Sigmoid colon (tissue), 7 donors: ENCODE measurements around the gene WDR81. TPM values are rescaled to one million over a fixed set of nuclear protein-coding genes. Genes with fewer than 3 reads are reported as not detected.
A peak's percentile ranks its signal among the peaks of the same experiment; 100 is the strongest.

Source experiments
- DNase-seq: peaks from one replicate; pipeline ENCODE4 v3.0.0-alpha.2; 2019
- H3K27ac ChIP-seq, 4 donors: fragments of 200-600 bp; sonication (generic); one replicate each; pipeline ENCODE4 v1.5.1; 2016 to 2019; ENCODE audit warnings: mild to moderate bottlenecking in 1 of 4
- H3K27me3 ChIP-seq, 3 donors: fragments of 200-600 bp; sonication (generic); one replicate each; pipeline ENCODE4 v1.5.1; 2019; ENCODE audit warnings: mild to moderate bottlenecking in 1 of 3
- H3K36me3 ChIP-seq, 4 donors: fragments of 200-600 bp; sonication (generic); one replicate each; pipeline ENCODE4 v1.5.1; 2016 to 2019
- H3K4me1 ChIP-seq, 4 donors: fragments of 200-600 bp; sonication (generic); one replicate each; pipeline ENCODE4 v1.5.1; 2017 to 2019
- H3K4me3 ChIP-seq, 4 donors: fragments of 200-600 bp; sonication (generic); one replicate each; pipeline ENCODE4 v1.5.1; 2017 to 2019; ENCODE audit warnings: mild to moderate bottlenecking in 2 of 4, moderate library complexity in 1 of 4
- H3K9me3 ChIP-seq, 4 donors: fragments of 200-600 bp in 3 of 4; sonication (generic) in 3 of 4; one replicate each; pipeline versions ENCODE4 v1.5.1 to v1.6.1; 2013 to 2019
- EP300 ChIP-seq, 4 donors: sonication (generic); formaldehyde crosslinking; IDR thresholded peaks; one replicate each; pipeline ENCODE4 v1.6.1; 2017; ENCODE audit warnings: antibody characterized with exemption in 4 of 4
- POLR2A ChIP-seq, 2 donors: fragments of 450-650 bp; IDR thresholded peaks; one replicate each; pipeline ENCODE4 v1.6.1; 2016; ENCODE audit warnings: antibody characterized with exemption in 2 of 2, mild to moderate bottlenecking in 2 of 2, moderate library complexity in 2 of 2
- POLR2AphosphoS5 ChIP-seq, 4 donors: sonication (generic); formaldehyde crosslinking; IDR thresholded peaks; one replicate each; pipeline ENCODE4 v1.6.1; 2017; ENCODE audit warnings: antibody characterized with exemption in 4 of 4
- WGBS, 2 donors: extraction: QIAGEN DNeasy Blood & Tissue Kit; methylation state at CpG; one replicate each; pipeline ENCODE4 v1.1.7; 2013; 5-methylcytosine and 5-hydroxymethylcytosine counted together
- intact Hi-C: fragments of 100-400 bp; cut with DNase I; formaldehyde crosslinking; loops from one replicate; pipeline ENCODE4 v1.15.1; 2023
- polyA plus RNA-seq, 3 donors: library from polyadenylated mRNA; stranded (reverse); fragments of 200-250 nt; gene quantifications; one replicate each; pipeline ENCODE4 v1.2.3, GENCODE V29; 2013
- total RNA-seq, 4 donors: library from RNA; depleted of rRNA; stranded (reverse); fragments of >200 nt; gene quantifications; one replicate each; pipeline ENCODE4 v1.1.0, GENCODE V29; 2016
- TF ChIP-seq, protein P1 (sequence below), 4 experiments: fragments of 450-650 bp in 3 of 4; fragments of 200-600 bp in 1 of 4; IDR thresholded peaks; one replicate each; pipeline ENCODE4 v1.5.1; 2016 to 2019; ENCODE audit warnings: antibody characterized with exemption in 4 of 4, mild to moderate bottlenecking in 3 of 4, moderate library complexity in 2 of 4
- donor health status: healthy with polysubstance abuse.
- donor health status: Bipolar disorder and iron deficiency.
- donor health status: healthy.

WDR81 gene
- total and polyA plus RNA-seq, 7 donors = 6.6 to 49.3 (median 26.7) TPM

DNA sequence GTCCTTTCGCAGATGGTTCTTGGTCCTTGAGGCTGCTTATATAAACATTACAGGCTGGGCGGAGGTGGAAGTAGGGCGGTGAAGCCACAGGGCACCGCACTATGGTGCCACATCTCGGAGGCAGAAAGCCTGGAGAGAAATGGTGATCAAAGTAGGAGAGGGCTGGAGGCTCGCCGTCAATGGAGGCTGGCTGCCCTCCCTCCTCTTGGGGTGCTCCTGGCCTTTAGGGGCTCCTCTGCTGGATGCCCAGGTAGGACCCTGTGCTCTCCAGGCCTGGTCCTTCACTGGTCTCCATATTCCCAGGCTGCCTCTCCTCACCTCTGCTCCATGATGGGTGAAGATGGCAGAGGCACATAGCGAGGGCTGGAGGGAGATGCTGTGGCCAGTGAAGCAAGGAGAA lies 12.2 kb upstream of the WDR81 start:
- intact Hi-C loops = no loop called here
- peaks cover 0 to 42% (median 34%) of the 10 kb centered on the region in 4 donors for H3K4me1 ChIP-seq
- no peaks in the 10 kb centered on the region for H3K9me3 ChIP-seq
- peaks cover 0 to 27% (median 12%) of the 10 kb centered on the region in 4 donors for H3K36me3 ChIP-seq
- peak overlapping the region in 3 of 4 donors; percentile 99 to 100 (median 99) for H3K27ac ChIP-seq
- H3K27me3 ChIP-seq = no peaks in the 10 kb centered on the region
- H3K4me3 ChIP-seq = no peak overlapping the region
- DNase-seq = no peak
- TF ChIP-seq POLR2A (IDR thresholded peaks at IDR 0.05) = no peak
- no peak for TF ChIP-seq POLR2AphosphoS5 (IDR thresholded peaks at IDR 0.05)
- TF ChIP-seq, protein P1, sequence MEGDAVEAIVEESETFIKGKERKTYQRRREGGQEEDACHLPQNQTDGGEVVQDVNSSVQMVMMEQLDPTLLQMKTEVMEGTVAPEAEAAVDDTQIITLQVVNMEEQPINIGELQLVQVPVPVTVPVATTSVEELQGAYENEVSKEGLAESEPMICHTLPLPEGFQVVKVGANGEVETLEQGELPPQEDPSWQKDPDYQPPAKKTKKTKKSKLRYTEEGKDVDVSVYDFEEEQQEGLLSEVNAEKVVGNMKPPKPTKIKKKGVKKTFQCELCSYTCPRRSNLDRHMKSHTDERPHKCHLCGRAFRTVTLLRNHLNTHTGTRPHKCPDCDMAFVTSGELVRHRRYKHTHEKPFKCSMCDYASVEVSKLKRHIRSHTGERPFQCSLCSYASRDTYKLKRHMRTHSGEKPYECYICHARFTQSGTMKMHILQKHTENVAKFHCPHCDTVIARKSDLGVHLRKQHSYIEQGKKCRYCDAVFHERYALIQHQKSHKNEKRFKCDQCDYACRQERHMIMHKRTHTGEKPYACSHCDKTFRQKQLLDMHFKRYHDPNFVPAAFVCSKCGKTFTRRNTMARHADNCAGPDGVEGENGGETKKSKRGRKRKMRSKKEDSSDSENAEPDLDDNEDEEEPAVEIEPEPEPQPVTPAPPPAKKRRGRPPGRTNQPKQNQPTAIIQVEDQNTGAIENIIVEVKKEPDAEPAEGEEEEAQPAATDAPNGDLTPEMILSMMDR (IDR thresholded peaks at IDR 0.05) = no peak
- no peak for TF ChIP-seq EP300 (IDR thresholded peaks at IDR 0.05)
- WGBS, 2 donors = 81 to 93% methylated on average over 8 of the region's 8 CpGs

DNA sequence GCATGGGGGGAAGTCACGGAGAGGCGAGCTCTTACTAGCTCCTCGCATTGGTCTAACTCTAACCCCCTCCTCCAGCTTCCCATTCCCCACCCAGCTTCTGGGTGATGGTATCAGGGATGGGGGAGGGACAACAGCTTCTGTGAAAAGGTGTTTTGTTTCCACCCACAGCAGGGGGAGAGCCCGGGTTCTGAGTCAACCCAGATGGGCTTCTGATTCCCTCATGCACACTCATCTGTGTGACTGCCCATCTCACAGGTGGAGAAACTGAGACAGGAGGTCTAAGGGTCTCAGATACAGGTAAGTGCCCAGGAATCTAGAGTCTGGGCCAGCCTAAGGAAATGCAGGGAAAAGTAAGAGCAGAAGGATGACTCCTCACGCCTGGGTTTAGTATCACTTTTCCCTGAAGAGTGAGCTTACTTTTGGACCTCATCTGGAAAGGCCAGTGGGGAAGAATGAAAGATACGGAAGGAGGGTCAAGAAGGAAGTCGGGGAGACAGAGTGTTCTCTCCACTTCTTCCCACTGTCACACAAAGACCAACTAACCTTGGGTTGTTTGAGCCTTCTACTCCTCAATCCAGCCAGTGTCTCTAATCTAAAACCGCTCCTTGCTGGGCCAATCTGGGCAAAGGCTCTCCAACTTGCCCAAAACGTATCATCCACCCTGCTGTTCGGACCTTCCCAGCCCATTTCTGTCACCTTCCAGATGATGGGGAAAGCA lies 11.2 kb upstream of the WDR81 start:
- Histone ChIP-seq H3K36me3 (peaks cover 0 to 27% (median 12%) of the 10 kb centered on the region in 4 donors), H3K4me1 (peaks cover 0 to 50% (median 43%) of the 10 kb centered on the region in 4 donors), H3K27ac (peak overlapping the region; percentile 99 to 100 (median 100)), H3K9me3 (no peaks in the 10 kb centered on the region), H3K27me3 (no peaks in the 10 kb centered on the region), H3K4me3 (peak overlapping the region in 2 of 4 donors; percentile 94 to 99)
- DNase-seq = no peak
- TF ChIP-seq POLR2A (IDR thresholded peaks at IDR 0.05) = no peak
- TF ChIP-seq EP300 (IDR thresholded peaks at IDR 0.05) = no peak
- no peak for TF ChIP-seq POLR2AphosphoS5 (IDR thresholded peaks at IDR 0.05)
- TF ChIP-seq, protein P1 (IDR thresholded peaks at IDR 0.05) = no peak
- intact Hi-C loops = no loop called here
- WGBS, 2 donors = 58 to 77% methylated on average over 10 of the region's 10 CpGs

DNA sequence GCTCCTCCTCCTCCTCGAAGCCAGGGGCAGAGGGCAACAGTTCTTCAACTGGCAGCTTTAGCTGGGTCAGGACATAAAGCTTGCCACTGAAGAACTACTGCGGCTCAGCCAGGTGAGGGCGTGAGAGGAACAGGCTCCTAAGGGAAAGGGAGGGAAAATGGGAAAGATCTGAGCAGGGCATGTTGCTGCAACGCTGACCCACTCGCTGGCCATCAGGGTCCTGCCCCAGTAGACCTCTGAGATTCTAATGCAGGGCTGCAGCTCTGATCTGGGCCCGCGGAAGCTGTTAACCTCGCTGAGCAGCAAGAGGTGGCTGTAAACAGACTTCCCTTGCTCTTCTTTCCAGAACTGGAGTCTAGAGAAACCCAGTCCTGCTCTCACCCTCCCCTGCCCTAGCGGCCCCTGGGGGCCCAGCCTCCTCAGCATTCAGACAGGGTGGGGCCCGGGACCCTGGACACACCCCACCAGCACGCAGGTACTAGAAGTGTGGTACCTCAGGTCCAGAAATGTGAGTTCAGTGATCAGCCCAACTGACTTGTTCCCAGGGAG lies 10.6 kb upstream of the WDR81 start:
- Histone ChIP-seq H3K4me3 (peak overlapping the region; percentile 73 to 99 (median 90)), H3K9me3 (no peaks in the 10 kb centered on the region), H3K4me1 (peaks cover 0 to 51% (median 48%) of the 10 kb centered on the region in 4 donors), H3K36me3 (peaks cover 0 to 27% (median 12%) of the 10 kb centered on the region in 4 donors), H3K27ac (peak overlapping the region; percentile 99 to 100 (median 100)), H3K27me3 (no peaks in the 10 kb centered on the region)
- 6 to 18% methylated on average over 11 of the region's 11 CpGs for WGBS, 2 donors
- DNase-seq = no peak
- no peak for TF ChIP-seq EP300 (IDR thresholded peaks at IDR 0.05)
- TF ChIP-seq, protein P1 (IDR thresholded peaks at IDR 0.05) = peak in 3 of 4 experiments; percentile 25 to 45 (median 33)
- intact Hi-C loops = loop anchor here (2.0 kb wide), 1 partner anchor 65 kb away; the partner anchor contains the start of gene RILP

DNA sequence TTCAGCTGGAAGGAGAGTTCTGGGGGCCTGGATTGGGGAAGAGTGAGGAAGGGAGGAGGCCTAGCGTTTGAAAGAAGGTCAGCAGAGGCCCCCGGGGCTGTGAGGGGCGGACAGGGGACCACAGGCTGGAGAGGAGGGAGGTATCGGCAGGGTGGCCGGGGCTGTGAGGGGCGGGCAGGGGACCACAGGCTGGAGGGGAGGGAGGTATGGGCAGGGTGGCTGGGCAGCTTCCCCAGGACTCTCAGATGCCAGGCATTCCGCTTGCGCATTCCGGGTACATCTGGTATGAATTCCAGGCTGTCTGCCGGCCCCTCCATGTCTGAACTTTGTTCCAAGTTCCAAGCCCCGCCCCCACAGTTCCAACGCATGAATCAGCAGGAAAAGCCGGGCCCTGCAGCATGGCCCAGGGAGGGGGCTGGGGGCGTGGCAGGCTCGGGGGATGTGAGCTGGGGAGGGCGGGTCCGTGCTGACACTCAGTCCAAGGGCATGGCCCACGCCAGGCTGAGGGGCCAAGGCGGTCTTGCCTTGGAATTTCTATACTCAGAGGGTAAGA lies 10.0 kb upstream of the WDR81 start:
- Histone ChIP-seq H3K9me3 (no peaks in the 10 kb centered on the region), H3K27me3 (no peaks in the 10 kb centered on the region), H3K27ac (peak overlapping the region; percentile 99 to 100 (median 100)), H3K36me3 (peaks cover 0 to 27% (median 12%) of the 10 kb centered on the region in 4 donors), H3K4me3 (peak overlapping the region; percentile 73 to 99 (median 90)), H3K4me1 (peaks cover 0 to 48% (median 45%) of the 10 kb centered on the region in 4 donors)
- 4 to 9% methylated on average over 19 of the region's 19 CpGs for WGBS, 2 donors
- intact Hi-C loops = loop anchor here (2.0 kb wide), 1 partner anchor 66 kb away; the partner anchor contains the start of gene RILP
- peak in 1 of 2 donors; percentile 7 for TF ChIP-seq POLR2A (IDR thresholded peaks at IDR 0.05)
- peak; percentile 69 to 90 (median 76) for TF ChIP-seq POLR2AphosphoS5 (IDR thresholded peaks at IDR 0.05)
- no peak for TF ChIP-seq EP300 (IDR thresholded peaks at IDR 0.05)
- peak; percentile 99 for DNase-seq
